HEK293 (cell line): ENCODE data around the gene RPL27.

Source experiments
- ZBTB8A ChIP-seq: fragments of 450-650 bp; formaldehyde crosslinking; IDR thresholded peaks from 2 replicates; pipeline ENCODE4 v1.5.1; 2016; ENCODE audit warnings: missing biosample characterization, missing genetic modification characterization
- ZFP3 ChIP-seq: fragments of 450-650 bp; formaldehyde crosslinking; IDR thresholded peaks from 2 replicates; pipeline ENCODE4 v1.5.1; 2016; ENCODE audit warnings: low read depth, missing biosample characterization, missing genetic modification characterization
- ZNF114 ChIP-seq: fragments of 450-650 bp; formaldehyde crosslinking; IDR thresholded peaks from 2 replicates; pipeline ENCODE4 v1.5.0; 2017; ENCODE audit warnings: missing biosample characterization, missing genetic modification characterization
- ZNF174 ChIP-seq: fragments of 450-650 bp; formaldehyde crosslinking; IDR thresholded peaks from 2 replicates; pipeline ENCODE4 v1.5.0; 2017; ENCODE audit warnings: missing biosample characterization, mild to moderate bottlenecking, missing genetic modification characterization
- ZNF19 ChIP-seq: fragments of 450-650 bp; formaldehyde crosslinking; IDR thresholded peaks from 2 replicates; pipeline ENCODE4; 2016; ENCODE audit warnings: missing biosample characterization, missing genetic modification characterization, low read depth
- ZNF341 ChIP-seq: fragments of 450-650 bp; formaldehyde crosslinking; IDR thresholded peaks from 2 replicates; pipeline ENCODE4; 2016; ENCODE audit warnings: low read depth, missing biosample characterization, missing genetic modification characterization
- ZSCAN23 ChIP-seq: fragments of 450-650 bp; formaldehyde crosslinking; IDR thresholded peaks from 2 replicates; pipeline ENCODE4 v1.5.1; 2016; ENCODE audit warnings: missing biosample characterization, missing genetic modification characterization
- TF ChIP-seq, protein P1 (sequence below): fragments of 450-650 bp; formaldehyde crosslinking; IDR thresholded peaks from 2 replicates; pipeline ENCODE4 v1.5.1; 2016; ENCODE audit warnings: missing biosample characterization, missing genetic modification characterization

DNA sequence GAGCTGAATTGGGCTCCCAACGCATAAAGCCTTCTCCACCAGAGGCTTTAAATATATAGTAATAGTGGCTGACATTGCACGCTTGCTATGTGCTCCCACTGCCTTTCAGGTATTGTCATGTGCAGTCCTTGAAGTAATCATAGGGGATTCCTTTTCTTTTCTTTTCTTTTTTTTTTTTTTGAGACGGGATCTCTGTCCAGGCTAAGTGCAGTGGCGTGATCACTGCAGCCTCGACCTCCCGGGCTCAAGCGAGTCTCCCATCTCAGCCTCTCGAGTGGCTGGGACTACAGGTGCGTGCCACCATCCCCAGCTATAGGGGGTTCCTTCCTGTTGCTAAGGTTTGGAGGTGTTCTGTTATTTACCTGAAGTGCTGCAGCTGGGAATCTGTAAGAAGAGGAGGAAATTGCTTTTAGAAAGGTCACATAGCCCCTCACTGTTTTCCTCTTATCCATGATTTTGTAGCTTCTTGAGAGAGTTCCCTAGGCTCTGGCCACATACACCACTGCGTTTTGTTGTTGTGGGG, 845 bp downstream of the RPL27 start:
- no peak for TF ChIP-seq ZNF114 (tag by site-specific recombination)
- TF ChIP-seq, protein P1, sequence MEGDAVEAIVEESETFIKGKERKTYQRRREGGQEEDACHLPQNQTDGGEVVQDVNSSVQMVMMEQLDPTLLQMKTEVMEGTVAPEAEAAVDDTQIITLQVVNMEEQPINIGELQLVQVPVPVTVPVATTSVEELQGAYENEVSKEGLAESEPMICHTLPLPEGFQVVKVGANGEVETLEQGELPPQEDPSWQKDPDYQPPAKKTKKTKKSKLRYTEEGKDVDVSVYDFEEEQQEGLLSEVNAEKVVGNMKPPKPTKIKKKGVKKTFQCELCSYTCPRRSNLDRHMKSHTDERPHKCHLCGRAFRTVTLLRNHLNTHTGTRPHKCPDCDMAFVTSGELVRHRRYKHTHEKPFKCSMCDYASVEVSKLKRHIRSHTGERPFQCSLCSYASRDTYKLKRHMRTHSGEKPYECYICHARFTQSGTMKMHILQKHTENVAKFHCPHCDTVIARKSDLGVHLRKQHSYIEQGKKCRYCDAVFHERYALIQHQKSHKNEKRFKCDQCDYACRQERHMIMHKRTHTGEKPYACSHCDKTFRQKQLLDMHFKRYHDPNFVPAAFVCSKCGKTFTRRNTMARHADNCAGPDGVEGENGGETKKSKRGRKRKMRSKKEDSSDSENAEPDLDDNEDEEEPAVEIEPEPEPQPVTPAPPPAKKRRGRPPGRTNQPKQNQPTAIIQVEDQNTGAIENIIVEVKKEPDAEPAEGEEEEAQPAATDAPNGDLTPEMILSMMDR (tag by site-specific recombination): no peak
- TF ChIP-seq ZNF341 (tag by site-specific recombination): no peak
- no peak for TF ChIP-seq ZNF19
- no peak for TF ChIP-seq ZSCAN23 (tag by site-specific recombination)
- TF ChIP-seq ZBTB8A (tag by site-specific recombination): no peak
- no peak for TF ChIP-seq ZFP3 (tag by site-specific recombination)
- TF ChIP-seq ZNF174 (tag by site-specific recombination): no peak
